ENCODE data around the gene GNG8. TPM values are rescaled to one million over a fixed set of nuclear protein-coding genes. Genes with fewer than 3 reads are reported as not detected.
A peak's percentile ranks its signal among the peaks of the same experiment; 100 is the strongest.

GNG8 gene
- total RNA-seq, 4 donors from 2014 or later, result not detected

DNA sequence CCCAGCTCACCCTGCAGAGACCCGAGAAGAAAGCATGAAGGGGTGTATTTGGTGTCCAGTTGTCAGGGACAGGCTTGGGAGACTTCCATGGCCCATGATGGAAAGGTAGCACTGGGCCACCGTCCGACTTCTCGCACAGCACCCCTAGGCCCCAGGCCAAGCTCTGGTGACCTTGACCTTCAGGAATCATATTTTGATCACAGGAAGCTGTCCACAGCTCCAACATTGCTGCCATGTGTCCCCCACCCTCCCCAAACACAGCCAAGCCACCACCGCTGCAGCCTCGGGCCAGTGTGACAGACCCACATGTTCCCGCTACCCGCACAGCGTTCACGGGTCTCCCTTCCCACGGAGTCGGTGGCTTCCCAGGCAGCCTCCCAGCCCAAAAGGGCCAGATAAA lies 10.3 kb downstream of the GNG8 start:
- intact Hi-C loops (cut with DNase I; ENCODE audit: low total_unique reads) (no loop called here), in situ Hi-C loops (cut with MboI; ENCODE audit: low pct_ligation_motif_present in 1 of 4, low pct_unique_long_range_greater_than_20kb in 1 of 4, low sequenced_read_pairs in 3 of 4) (no loop called here)
- Histone ChIP-seq H3K27ac (peak overlapping the region; percentile 55 to 82 (median 68)), H3K36me3 (no peaks in the 10 kb centered on the region), H3K4me1 (peaks cover 14 to 46% (median 18%) of the 10 kb centered on the region in 4 donors), H3K9me3 (no peaks in the 10 kb centered on the region), H3K4me3 (no peak overlapping the region), H3K27me3 (peaks cover 2% of the 10 kb centered on the region)
- 82% methylated on average over 12 of the region's 12 CpGs; no CpG with 5 or more reads in 1 of the 2 donors for WGBS, 2 donors (ENCODE audit: low coverage in 1 of 2)
- no peak for TF ChIP-seq EP300 (IDR thresholded peaks at IDR 0.05; ENCODE audit: low read depth)
- no peak for TF ChIP-seq POLR2A (IDR thresholded peaks at IDR 0.05)
- TF ChIP-seq POLR2AphosphoS5 (IDR thresholded peaks at IDR 0.05), result no peak
- DNase-seq, result no peak

DNA sequence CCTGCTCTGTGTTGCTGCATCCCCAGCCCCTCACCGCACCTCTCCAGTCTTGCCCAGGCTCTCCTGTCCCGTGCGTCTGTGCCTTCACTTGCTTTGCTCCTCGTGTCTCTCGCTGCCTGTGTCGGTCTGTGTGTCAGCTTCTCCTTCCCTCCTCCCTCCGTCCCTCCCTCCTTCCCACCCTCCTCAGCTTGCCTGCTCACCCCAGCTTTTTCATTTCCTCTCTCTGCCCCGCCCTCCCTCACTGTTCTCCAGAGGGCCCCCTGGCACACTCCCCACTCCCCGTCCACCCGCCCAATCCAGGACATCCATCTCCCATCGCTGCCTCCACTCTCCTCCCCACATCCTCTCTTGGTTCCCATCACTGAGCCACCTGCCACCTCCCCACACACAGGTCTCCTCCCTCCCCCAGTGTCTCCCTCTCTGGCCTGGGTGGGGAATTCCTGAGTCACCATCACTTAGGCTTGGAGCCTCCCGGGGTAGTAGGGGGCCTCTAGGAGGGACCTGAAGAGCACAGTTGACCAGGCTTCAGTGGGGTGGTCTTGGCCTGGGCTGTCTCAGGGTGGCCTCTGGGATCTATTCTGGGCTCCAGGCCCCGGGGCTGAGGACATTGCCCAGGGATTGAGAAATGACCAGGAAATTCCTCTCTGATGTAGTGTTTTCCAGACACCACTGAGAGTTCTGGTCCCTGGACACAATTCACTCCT lies 10.9 kb downstream of the GNG8 start, which contains the start of gene PTGIR:
Gene PTGIR, minus strand, starts transcription at position 132 of the 704 bp plus-strand sequence. CDS start 864 bp downstream, outside the sequence.
- peak within 1 kb of the TSS in 1 of 4 donors; percentile 12 for H3K4me3 ChIP-seq
- peaks cover 2% of the 10 kb centered on the region for H3K27me3 ChIP-seq
- no peaks in the 10 kb centered on the region for H3K9me3 ChIP-seq
- no peaks in the 10 kb centered on the region for H3K36me3 ChIP-seq
- in situ Hi-C loops (cut with MboI; ENCODE audit: low pct_ligation_motif_present in 1 of 4, low pct_unique_long_range_greater_than_20kb in 1 of 4, low sequenced_read_pairs in 3 of 4) (no loop called here), intact Hi-C loops (cut with DNase I; ENCODE audit: low total_unique reads) (no loop called here)
- peak within 1 kb of the TSS; percentile 55 to 82 (median 68) for H3K27ac ChIP-seq
- DNase-seq, result peak; percentile 52
- H3K4me1 ChIP-seq, result peaks cover 19 to 53% (median 24%) of the 10 kb centered on the region in 4 donors
- WGBS, 2 donors (ENCODE audit: low coverage in 1 of 2), result 12 to 16% methylated on average over 5 to 13 of the region's 13 CpGs
- TF ChIP-seq POLR2A (IDR thresholded peaks at IDR 0.05), result no peak
- peak in 2 of 3 donors; percentile 24 to 37 for TF ChIP-seq POLR2AphosphoS5 (IDR thresholded peaks at IDR 0.05)
- no peak for TF ChIP-seq EP300 (IDR thresholded peaks at IDR 0.05; ENCODE audit: low read depth)
- TF ChIP-seq, protein P1, sequence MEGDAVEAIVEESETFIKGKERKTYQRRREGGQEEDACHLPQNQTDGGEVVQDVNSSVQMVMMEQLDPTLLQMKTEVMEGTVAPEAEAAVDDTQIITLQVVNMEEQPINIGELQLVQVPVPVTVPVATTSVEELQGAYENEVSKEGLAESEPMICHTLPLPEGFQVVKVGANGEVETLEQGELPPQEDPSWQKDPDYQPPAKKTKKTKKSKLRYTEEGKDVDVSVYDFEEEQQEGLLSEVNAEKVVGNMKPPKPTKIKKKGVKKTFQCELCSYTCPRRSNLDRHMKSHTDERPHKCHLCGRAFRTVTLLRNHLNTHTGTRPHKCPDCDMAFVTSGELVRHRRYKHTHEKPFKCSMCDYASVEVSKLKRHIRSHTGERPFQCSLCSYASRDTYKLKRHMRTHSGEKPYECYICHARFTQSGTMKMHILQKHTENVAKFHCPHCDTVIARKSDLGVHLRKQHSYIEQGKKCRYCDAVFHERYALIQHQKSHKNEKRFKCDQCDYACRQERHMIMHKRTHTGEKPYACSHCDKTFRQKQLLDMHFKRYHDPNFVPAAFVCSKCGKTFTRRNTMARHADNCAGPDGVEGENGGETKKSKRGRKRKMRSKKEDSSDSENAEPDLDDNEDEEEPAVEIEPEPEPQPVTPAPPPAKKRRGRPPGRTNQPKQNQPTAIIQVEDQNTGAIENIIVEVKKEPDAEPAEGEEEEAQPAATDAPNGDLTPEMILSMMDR (IDR thresholded peaks at IDR 0.05), result no peak

DNA sequence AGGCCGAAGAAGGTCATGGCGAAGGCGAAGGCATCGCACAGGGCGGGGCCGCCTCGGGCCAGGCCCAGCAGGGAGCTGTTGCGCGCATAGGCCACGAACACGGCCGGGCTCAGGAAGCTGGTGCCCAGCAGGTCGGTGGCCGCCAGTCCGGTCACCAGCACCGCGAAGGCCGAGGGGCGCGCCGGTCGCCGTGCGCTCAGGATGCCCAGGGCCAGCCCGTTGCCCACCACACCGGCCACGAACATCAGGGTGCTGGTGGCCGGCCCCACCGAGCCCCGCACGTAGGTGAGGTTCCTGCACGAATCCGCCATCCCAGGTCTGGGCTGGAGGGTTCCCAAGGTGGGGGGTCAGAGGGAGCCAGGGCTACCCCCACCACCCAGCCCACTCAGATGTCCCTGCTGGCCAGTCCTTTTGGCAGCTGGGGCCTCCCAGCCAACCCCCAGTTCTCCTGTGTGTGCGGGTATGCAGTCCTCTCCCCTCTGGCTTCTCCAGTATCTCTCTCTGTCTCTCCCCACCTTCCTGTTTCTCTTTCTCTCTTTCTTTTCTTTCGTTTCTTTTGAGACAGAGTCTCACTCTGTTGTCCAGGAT lies 12.0 kb downstream of the GNG8 start:
- H3K4me3 ChIP-seq, result peak overlapping the region in 1 of 4 donors; percentile 12
- no peaks in the 10 kb centered on the region for H3K9me3 ChIP-seq
- intact Hi-C loops (cut with DNase I; ENCODE audit: low total_unique reads) (no loop called here), in situ Hi-C loops (cut with MboI; ENCODE audit: low pct_ligation_motif_present in 1 of 4, low pct_unique_long_range_greater_than_20kb in 1 of 4, low sequenced_read_pairs in 3 of 4) (no loop called here)
- no peak for TF ChIP-seq POLR2A (IDR thresholded peaks at IDR 0.05)
- no peak for TF ChIP-seq EP300 (IDR thresholded peaks at IDR 0.05; ENCODE audit: low read depth)
- no peak for TF ChIP-seq POLR2AphosphoS5 (IDR thresholded peaks at IDR 0.05)
- 31 to 94% methylated on average over 2 to 31 of the region's 35 CpGs for WGBS, 2 donors (ENCODE audit: low coverage in 1 of 2)
- H3K4me1 ChIP-seq, result peaks cover 22 to 61% (median 31%) of the 10 kb centered on the region in 4 donors
- H3K27ac ChIP-seq, result peak overlapping the region; percentile 55 to 82 (median 68)
- H3K36me3 ChIP-seq, result no peaks in the 10 kb centered on the region
- H3K27me3 ChIP-seq, result peaks cover 2% of the 10 kb centered on the region
- DNase-seq, result no peak

DNA sequence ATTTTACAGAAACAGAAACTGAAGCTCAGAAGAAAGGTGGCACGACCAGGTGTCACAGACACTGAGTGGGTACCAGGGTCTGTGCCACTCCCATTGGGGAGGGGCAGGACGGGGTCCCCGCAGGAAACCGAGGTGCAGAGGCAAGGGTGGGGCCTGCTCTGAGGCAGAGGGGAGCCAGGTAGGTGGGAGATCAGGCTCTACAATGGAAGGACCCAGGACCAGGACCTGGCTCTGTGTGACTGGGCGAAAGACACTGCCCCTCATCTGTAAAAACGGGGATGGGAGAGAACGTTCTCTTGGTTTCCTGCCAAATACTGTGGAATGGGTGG lies 13.9 kb downstream of the GNG8 start:
- Histone ChIP-seq H3K4me3 (no peak overlapping the region), H3K4me1 (peaks cover 22 to 75% (median 31%) of the 10 kb centered on the region in 4 donors), H3K36me3 (no peaks in the 10 kb centered on the region), H3K27me3 (peaks cover 2% of the 10 kb centered on the region), H3K9me3 (no peaks in the 10 kb centered on the region), H3K27ac (peak overlapping the region in 3 of 4 donors; percentile 68 to 80 (median 75))
- TF ChIP-seq POLR2A (IDR thresholded peaks at IDR 0.05) (no peak), POLR2AphosphoS5 (IDR thresholded peaks at IDR 0.05) (no peak), EP300 (IDR thresholded peaks at IDR 0.05; ENCODE audit: low read depth) (no peak)
- TF ChIP-seq, protein P1 (IDR thresholded peaks at IDR 0.05), result no peak
- in situ Hi-C loops (cut with MboI; ENCODE audit: low pct_ligation_motif_present in 1 of 4, low pct_unique_long_range_greater_than_20kb in 1 of 4, low sequenced_read_pairs in 3 of 4), result no loop called here
- DNase-seq, result no peak
- intact Hi-C loops (cut with DNase I; ENCODE audit: low total_unique reads), result no loop called here
- WGBS, 2 donors (ENCODE audit: low coverage in 1 of 2), result 45% methylated on average over 7 of the region's 7 CpGs; no CpG with 5 or more reads in 1 of the 2 donors
